Suprapubic skin (tissue), 3 donors: ENCODE data around the gene SPCS2.

Experiments used
- EP300 ChIP-seq: sonication (generic); formaldehyde crosslinking; IDR thresholded peaks from one replicate; pipeline ENCODE4 v1.6.1; 2017; ENCODE audit warnings: antibody characterized with exemption
- POLR2A ChIP-seq, 2 donors: fragments of 450-650 bp; IDR thresholded peaks; one replicate each; pipeline ENCODE4 v1.6.1; 2017; ENCODE audit warnings: antibody characterized with exemption in 2 of 2, mild to moderate bottlenecking in 2 of 2, moderate library complexity in 2 of 2
- TF ChIP-seq, protein P1 (sequence below), 2 donors: fragments of 200-600 bp in 1 of 2; fragments of 450-650 bp in 1 of 2; sonication (generic) in 1 of 2; IDR thresholded peaks; one replicate each; pipeline ENCODE4 v1.5.1; 2016 to 2019; ENCODE audit warnings: antibody characterized with exemption in 2 of 2, mild to moderate bottlenecking in 1 of 2, moderate library complexity in 1 of 2

GRCh38 chr11:74936976-74937375, 12.1 kb upstream of the SPCS2 start:
- no peak for TF ChIP-seq POLR2A (IDR thresholded peaks at IDR 0.05)
- TF ChIP-seq, protein P1, sequence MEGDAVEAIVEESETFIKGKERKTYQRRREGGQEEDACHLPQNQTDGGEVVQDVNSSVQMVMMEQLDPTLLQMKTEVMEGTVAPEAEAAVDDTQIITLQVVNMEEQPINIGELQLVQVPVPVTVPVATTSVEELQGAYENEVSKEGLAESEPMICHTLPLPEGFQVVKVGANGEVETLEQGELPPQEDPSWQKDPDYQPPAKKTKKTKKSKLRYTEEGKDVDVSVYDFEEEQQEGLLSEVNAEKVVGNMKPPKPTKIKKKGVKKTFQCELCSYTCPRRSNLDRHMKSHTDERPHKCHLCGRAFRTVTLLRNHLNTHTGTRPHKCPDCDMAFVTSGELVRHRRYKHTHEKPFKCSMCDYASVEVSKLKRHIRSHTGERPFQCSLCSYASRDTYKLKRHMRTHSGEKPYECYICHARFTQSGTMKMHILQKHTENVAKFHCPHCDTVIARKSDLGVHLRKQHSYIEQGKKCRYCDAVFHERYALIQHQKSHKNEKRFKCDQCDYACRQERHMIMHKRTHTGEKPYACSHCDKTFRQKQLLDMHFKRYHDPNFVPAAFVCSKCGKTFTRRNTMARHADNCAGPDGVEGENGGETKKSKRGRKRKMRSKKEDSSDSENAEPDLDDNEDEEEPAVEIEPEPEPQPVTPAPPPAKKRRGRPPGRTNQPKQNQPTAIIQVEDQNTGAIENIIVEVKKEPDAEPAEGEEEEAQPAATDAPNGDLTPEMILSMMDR (IDR thresholded peaks at IDR 0.05) = no peak
- TF ChIP-seq EP300 = no peak
